Colonic mucosa (tissue), 4 donors: ENCODE data around the gene MEIS2. TPM values are rescaled to one million over a fixed set of nuclear protein-coding genes. Genes with fewer than 3 reads are reported as not detected.

Experiments
- DNase-seq: peaks from one replicate; pipeline ENCODE4 v3.0.0-alpha.2; 2020
- H3K27ac ChIP-seq: fragments of 200-600 bp; one replicate; pipeline ENCODE4 v1.8.0; 2021
- H3K27me3 ChIP-seq: fragments of 200-600 bp; one replicate; pipeline ENCODE4 v1.8.0; 2021
- H3K36me3 ChIP-seq: fragments of 200-600 bp; one replicate; pipeline ENCODE4 v1.8.0; 2021
- H3K4me1 ChIP-seq: fragments of 200-600 bp; one replicate; pipeline ENCODE4 v1.8.0; 2021; ENCODE audit warnings: mild to moderate bottlenecking
- H3K4me3 ChIP-seq: fragments of 200-600 bp; one replicate; pipeline ENCODE4 v1.8.0; 2021
- H3K9ac ChIP-seq, 2 donors: one replicate each; pipeline ENCODE4 v1.7.0; 2013; ENCODE audit warnings: control low read depth in 2 of 2, low read depth in 2 of 2, low read length in 2 of 2
- H3K9me3 ChIP-seq: fragments of 200-600 bp; one replicate; pipeline ENCODE4 v1.8.0; 2021
- intact Hi-C: fragments of 100-400 bp; cut with DNase I; formaldehyde crosslinking; loops from one replicate; pipeline ENCODE4 v1.14.1; 2022
- total RNA-seq, 2 donors: library from RNA; stranded (reverse); fragmentation: NEBNext Ultra II Directional in 1 of 2; extraction: Animal tissue kit (Norgen Biotek cat#: 25700) in 1 of 2; gene quantifications; one replicate each; pipeline ENCODE4 v1.2.1, GENCODE V29; 2021
- TF ChIP-seq, protein P1 (sequence below): fragments of 200-600 bp; IDR thresholded peaks from one replicate; pipeline ENCODE4 v1.8.0; 2022; ENCODE audit warnings: antibody characterized with exemption, mild to moderate bottlenecking
- donor health status: healthy.
- donor health status: DM: no; HTN: no; CAD: no.
- donor health status: DM: no; HTN: no; CAD: no.

MEIS2 gene
- total RNA-seq, 2 donors from 2014 or later = 1.7 to 7.6 TPM

DNA sequence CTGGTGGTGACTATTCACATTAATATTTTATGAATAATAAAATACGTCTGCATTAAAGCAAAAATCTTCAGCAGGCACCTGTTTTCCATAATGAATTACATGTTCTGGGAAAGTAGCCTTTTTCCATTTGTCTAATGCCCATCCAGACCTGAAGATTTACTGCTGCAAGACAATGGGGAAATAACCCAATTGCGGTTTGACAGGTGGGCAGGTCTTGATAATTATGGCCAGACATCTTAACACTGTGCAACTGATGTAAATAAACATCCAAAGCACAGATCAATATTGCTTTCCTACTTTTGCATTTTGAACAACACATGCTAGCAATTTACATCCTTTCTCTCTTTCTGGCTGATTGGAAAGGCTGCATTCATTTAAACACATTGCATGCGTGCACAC lies 173.9 kb downstream of the MEIS2 start:
- Histone ChIP-seq H3K9me3 (no peaks in the 10 kb centered on the region), H3K27me3 (no peaks in the 10 kb centered on the region), H3K4me3 (no peak overlapping the region), H3K9ac (no peak overlapping the region), H3K36me3 (no peaks in the 10 kb centered on the region), H3K27ac (no peak overlapping the region), H3K4me1 (no peaks in the 10 kb centered on the region)
- TF ChIP-seq, protein P1, sequence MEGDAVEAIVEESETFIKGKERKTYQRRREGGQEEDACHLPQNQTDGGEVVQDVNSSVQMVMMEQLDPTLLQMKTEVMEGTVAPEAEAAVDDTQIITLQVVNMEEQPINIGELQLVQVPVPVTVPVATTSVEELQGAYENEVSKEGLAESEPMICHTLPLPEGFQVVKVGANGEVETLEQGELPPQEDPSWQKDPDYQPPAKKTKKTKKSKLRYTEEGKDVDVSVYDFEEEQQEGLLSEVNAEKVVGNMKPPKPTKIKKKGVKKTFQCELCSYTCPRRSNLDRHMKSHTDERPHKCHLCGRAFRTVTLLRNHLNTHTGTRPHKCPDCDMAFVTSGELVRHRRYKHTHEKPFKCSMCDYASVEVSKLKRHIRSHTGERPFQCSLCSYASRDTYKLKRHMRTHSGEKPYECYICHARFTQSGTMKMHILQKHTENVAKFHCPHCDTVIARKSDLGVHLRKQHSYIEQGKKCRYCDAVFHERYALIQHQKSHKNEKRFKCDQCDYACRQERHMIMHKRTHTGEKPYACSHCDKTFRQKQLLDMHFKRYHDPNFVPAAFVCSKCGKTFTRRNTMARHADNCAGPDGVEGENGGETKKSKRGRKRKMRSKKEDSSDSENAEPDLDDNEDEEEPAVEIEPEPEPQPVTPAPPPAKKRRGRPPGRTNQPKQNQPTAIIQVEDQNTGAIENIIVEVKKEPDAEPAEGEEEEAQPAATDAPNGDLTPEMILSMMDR = no peak
- intact Hi-C loops = no loop called here
- no peak for DNase-seq

DNA sequence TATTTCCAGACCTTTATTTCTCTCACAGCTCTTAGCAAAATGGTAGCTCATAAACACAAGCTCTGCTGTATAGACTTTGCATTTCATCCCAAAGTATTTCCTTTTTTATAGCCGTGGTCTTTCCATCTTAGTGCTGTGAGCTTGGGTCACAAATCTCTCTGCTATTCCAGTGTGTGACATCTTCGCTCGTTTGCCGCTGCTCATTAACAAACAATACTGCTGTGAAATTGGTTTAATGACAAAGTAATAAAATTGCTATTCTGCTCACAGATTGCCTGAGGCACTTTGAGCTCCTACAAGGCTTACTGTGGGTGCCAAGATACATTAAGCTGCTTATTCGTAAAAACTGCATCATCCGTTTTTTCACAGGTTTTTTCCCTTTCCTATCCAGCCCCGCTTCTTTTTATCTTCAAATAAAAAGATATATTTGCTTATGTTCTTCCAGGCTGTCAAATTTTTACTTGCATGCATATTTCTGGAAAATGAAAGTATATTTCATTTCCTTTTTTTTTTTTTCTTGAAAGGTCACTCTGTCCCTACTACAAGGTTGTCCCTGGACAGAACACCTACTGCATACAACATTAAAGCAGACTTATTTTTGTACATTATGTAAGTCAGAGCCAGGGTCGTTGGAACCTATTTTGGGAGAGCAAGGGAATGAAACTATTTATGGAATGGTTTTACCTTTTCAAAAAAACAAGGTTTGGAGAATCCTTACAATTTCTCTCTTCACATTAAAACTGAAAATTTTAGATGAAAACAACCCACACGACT lies 174.5 kb downstream of the MEIS2 start:
- DNase-seq = no peak
- TF ChIP-seq, protein P1 = no peak
- no peak overlapping the region for H3K27ac ChIP-seq
- no peaks in the 10 kb centered on the region for H3K9me3 ChIP-seq
- no peak overlapping the region for H3K9ac ChIP-seq
- no peaks in the 10 kb centered on the region for H3K36me3 ChIP-seq
- H3K4me1 ChIP-seq = no peaks in the 10 kb centered on the region
- no peaks in the 10 kb centered on the region for H3K27me3 ChIP-seq
- intact Hi-C loops = no loop called here
- no peak overlapping the region for H3K4me3 ChIP-seq

DNA sequence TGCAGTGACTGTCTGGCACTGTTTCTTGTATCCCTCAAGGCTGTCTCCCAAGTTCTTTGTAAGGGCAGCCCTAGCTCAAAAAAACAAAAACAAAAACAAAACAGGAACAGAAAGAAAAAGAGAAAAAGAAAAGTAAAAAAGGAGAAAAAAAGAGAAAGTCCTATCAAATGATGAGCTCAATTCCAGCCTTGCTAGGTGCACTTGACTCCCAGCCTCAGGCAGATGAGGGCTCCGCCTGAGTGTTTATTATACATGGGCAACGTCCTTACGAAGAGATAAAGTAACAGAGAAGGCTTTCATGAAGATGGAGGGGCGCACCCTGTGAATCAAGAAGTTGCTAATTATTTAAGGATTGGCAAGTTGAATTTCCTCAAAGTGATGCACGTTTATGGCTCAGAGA lies 175.3 kb downstream of the MEIS2 start:
- H3K9ac ChIP-seq = no peak overlapping the region
- no peak overlapping the region for H3K27ac ChIP-seq
- TF ChIP-seq, protein P1 = no peak
- DNase-seq = no peak
- H3K4me1 ChIP-seq = no peaks in the 10 kb centered on the region
- intact Hi-C loops = no loop called here
- no peak overlapping the region for H3K4me3 ChIP-seq
- H3K9me3 ChIP-seq = no peaks in the 10 kb centered on the region
- H3K36me3 ChIP-seq = no peaks in the 10 kb centered on the region
- H3K27me3 ChIP-seq = no peaks in the 10 kb centered on the region

DNA sequence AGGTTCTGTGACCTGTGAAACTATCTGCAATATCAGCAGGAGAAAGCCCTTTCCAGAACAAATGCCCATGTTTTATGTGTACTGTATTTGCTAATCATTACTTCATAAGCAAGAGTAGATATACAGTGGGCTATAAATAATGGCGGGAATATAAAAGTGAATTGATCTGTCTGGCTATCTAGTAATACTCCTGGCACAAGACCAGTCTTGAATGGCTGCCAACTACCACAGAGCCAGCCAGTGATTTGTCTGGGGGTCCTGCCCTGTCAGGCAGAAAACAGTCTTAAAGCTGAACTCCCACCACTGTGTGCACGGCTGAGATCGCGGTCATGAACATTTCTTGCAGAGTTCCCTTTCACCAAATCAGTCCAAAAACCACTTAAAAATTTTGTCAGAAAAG lies 176.3 kb downstream of the MEIS2 start:
- Histone ChIP-seq H3K36me3 (no peaks in the 10 kb centered on the region), H3K4me3 (no peak overlapping the region), H3K9ac (no peak overlapping the region), H3K27me3 (no peaks in the 10 kb centered on the region), H3K9me3 (no peaks in the 10 kb centered on the region), H3K4me1 (no peaks in the 10 kb centered on the region), H3K27ac (no peak overlapping the region)
- no peak for DNase-seq
- intact Hi-C loops = no loop called here
- TF ChIP-seq, protein P1 = no peak

DNA sequence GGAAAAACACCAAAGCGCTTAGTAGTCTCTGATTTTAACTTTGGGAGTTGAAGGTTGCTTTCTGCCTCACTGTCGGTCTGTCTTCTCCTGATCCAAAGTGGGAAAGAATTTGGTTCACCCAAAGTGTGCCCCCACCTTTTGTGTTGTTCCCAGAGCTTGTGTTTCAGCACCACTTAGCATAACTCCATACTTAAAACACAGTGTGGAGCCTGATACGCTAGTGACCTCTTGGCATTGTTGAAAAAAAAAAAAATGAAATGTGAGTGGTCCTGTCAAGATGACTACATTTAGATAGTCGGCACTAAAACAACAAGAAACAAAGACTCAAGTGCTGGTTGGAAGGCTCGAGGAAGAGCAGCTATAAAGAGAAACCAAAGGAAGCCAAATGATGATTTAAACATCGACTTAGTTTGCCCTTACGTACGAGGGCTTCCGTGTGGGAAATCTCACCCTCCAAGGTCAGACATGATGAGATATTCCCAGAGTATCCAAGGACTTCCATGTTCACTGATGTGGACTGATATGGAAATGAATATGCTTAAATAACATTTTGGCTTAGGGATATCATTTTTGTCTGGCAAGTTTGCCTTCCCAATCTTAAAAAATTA lies 178.8 kb downstream of the MEIS2 start:
- Histone ChIP-seq H3K27me3 (no peaks in the 10 kb centered on the region), H3K4me1 (no peaks in the 10 kb centered on the region), H3K4me3 (no peak overlapping the region), H3K9me3 (no peaks in the 10 kb centered on the region), H3K36me3 (no peaks in the 10 kb centered on the region), H3K9ac (no peak overlapping the region), H3K27ac (no peak overlapping the region)
- intact Hi-C loops = no loop called here
- DNase-seq = no peak
- TF ChIP-seq, protein P1 = no peak
